Lung microvascular endothelial cell (primary cell): ENCODE results near the gene FYN. TPM values are rescaled to one million over a fixed set of nuclear protein-coding genes. Genes with fewer than 3 reads are reported as not detected.

Experiments used
- DNase-seq, 2 donors: peaks; one replicate each; pipeline versions ENCODE4 v3.0.0 to v3.0.0-alpha.2; 2010; ENCODE audit warnings: low read depth in 2 of 2
- total RNA-seq: library from RNA; depleted of rRNA; stranded (reverse); fragments of >200 nt; gene quantifications from 2 replicates; pipeline ENCODE4 v1.2.1, GENCODE V29; 2014

The FYN gene
- total RNA-seq, 1 donor from 2014 or later = 77.0 TPM

DNA sequence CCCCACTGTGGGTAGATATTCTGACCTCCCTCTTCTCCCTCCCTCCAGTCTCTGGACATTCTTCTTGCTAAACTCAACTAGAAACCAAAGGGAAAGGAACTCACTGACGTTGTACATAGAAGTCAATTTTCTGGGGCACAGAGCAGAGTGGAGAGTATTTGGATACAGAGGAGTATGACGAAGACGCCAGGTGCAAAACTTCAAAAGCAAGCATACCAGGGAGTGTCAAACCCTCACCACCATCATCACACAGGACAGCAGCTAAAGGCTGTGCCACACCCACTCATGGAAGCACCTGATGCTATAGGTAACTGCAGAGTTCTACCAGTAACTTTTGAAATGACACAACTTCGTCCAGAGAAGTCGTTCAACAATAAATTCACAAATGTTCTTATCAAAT, 64.8 kb downstream of the FYN start:
- DNase-seq = no peak

- DNase-seq = no peak
Observed at GRCh38 chr6:111806561-111807497, 66.4 kb downstream of the FYN start.

GRCh38 chr6:111806165-111806547, 67.1 kb downstream of the FYN start:
- no peak for DNase-seq

- peak in 1 of 2 donors; percentile 61 for DNase-seq
Observed at GRCh38 chr6:111805511-111806164, 67.6 kb downstream of the FYN start.

- DNase-seq = peak; percentile 49 to 82
Observed at GRCh38 chr6:111804627-111805235, 68.5 kb downstream of the FYN start.

- DNase-seq = peak; percentile 70 to 86
Observed at GRCh38 chr6:111803804-111804203, 69.4 kb downstream of the FYN start.

- peak in 1 of 2 donors; percentile 72 for DNase-seq
Observed at GRCh38 chr6:111803371-111803770, 69.9 kb downstream of the FYN start.

- no peak for DNase-seq
Observed at GRCh38 chr6:111802720-111803330, 70.4 kb downstream of the FYN start.

DNA sequence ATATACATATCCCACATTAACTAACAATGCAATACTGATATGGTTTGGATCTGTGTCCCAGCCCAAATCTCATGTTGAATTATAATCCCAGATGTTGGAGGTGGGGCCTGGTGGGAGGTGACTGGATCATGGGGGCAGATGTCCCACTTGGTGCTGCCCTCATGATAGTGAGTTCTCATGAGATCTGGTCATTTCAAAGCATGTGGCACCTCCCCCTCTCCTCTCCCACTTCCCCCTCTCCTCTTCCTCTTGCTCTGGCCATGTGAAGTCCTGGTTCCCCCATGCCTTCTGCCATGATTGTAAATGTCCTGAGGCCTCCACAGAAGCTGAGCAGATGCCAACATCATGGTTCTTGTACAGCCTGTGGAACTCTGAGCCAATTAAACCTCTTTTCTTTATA, 71.2 kb downstream of the FYN start:
- DNase-seq = no peak

- no peak for DNase-seq
Observed at GRCh38 chr6:111800821-111801220, 72.4 kb downstream of the FYN start.

DNA sequence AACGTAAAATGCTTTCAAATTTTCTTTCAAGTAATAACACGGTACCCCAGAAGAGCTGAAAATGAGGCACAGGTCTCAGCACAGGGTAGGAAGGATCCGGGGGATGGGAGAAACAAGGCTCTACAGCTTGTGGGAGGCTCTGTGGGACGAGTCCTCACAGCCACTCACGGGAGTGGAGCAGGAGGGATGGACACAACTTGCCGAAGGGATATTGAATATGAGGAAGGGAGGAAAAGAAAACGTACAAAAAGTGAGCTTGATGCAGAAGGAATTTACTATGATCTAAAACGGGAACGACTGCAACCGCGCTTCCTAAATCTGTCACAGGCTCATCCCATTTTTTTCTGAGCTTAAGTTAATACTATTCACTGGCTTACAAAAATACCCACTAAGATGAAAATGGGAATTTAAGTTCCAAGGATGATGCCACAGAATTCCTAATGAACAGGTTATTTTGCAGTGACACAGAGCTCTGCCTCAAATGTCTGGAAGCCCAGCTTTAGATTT, 72.9 kb downstream of the FYN start:
- no peak for DNase-seq

- no peak for DNase-seq
Observed at GRCh38 chr6:111799576-111800258, 73.5 kb downstream of the FYN start.

DNA sequence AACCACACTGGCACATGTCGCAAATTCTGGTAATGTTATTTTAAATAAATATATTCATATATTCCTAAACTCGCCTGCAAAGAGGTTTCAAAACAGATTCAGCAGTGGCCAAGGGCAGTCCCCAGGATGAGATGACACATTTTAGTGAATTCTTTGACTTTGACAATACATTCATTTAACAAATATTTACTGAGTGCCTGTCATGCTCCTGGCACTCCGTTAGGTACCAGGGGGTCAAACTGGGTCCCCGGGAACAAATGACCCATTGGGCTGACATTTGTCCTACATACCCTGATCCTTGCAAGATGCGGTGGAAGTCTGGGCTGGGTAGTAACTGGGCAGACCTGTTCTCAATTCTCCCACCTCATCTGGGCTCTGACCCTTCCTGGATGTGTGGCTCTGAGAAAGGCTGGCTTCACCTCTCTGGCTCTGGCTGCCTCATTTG, 74.9 kb downstream of the FYN start:
- peak in 1 of 2 donors; percentile 43 for DNase-seq

DNA sequence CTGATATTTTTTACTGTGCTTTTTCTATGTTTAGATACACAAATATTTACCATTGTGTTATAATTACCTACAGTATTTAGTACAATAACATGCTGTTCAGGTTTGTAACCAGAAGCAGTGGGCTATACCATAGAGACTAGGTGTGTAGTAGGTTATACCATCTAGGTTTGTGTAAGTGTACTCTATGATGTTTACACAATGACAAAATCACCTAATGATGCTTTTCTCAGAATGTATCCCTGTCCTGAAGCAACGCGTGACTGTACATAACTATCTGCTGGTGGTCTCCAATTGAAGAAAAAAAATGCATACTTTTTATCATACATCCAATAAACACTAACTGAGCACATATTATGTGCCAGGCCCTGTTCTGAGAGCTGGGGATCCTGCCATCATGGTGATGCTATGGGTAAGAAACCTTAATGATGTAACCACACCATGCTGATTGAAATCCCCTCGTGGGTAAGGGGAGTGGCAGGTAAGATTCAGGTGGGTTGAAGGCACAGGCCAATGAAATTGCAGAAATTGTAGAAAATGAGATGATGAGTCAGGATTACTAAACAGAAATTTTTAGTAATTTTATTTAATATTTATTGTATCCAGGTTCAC, 76.8 kb downstream of the FYN start:
- no peak for DNase-seq

DNA sequence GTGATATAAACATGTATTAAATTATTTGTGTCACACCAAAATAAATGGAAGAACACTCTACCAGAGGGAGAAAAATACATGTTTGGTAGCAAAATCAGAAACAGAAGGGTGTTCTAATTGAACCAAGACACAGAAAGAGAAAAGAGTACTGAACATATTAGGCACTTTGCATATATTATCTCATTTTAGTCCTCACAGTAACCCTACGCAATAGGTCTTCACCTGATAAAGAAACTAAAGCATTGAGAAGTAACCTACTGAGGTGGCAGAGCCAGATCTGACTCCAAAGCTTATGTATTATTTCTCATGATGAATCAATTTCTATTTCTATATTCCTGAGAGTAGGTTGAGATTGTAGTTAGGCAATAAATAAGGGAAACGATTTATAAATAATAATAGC, 77.7 kb downstream of the FYN start:
- DNase-seq = no peak

DNA sequence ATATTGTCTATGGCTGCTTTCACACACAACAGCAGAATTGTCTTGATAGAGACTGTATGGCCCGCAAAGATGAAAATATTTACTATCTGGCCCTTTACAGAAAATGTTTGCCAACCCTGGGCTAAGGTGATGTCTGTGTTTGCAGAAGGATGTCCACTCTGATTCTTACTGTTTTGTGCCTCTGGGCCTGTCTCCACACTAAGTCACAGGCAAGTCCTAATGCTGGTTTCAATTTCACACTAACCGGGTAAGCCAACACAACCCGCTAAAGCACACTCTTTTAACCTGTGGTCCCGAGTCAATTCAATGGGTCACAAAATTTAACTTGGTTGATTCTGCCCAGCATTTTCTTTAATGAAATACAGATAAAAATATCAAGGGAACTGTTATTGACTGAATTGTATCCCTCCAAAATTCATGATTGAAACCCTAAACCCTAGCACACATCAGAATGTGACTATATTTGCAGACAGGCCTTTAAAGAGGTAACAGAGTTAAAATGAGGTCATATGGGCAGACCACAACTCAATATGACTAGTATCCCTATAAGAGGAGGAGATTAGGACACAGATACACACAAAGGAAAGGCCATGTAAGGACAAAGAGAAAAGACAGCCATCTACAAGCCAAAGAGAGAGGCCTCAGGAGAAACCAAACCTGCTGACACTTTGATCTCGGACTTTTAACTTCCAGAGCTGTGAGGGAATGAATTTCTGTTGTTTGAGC, 78.4 kb downstream of the FYN start:
- no peak for DNase-seq

DNA sequence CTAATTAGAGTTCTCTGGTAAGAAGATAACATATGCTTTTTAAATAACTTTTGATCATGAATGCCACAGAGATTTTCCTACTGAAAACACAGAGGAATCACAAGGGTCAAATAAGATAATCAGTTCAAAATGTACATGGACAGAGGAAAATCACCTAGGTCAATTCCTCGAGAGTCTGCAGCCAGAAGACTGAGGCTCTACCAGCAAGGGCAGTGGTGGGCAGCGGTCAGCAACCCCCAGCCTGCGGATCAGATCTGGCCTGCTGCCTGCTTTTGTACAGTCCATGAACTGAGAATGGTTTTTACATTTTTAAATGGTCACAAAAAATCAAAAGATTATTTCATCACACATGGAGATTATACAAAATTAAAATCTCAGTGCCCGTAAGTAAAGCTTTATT, 79.0 kb downstream of the FYN start:
- DNase-seq = no peak

GRCh38 chr6:111793711-111794111, 79.5 kb downstream of the FYN start:
- no peak for DNase-seq

GRCh38 chr6:111792914-111793700, 80.1 kb downstream of the FYN start:
- DNase-seq = no peak
